Stimulated activated CD8-positive, alpha-beta memory T cell treated with anti-CD3 and anti-CD28 coated beads, Interleukin-12 subunit alpha, Interleukin-12 subunit beta, amount 100 ng/mL, for 4 hours (primary cell): ENCODE data around the gene CBLB.

Experiments used
- DNase-seq: peaks from one replicate; pipeline ENCODE4 v3.0.0-alpha.2; 2020; ENCODE audit warnings: low read depth

The CBLB gene

GRCh38 chr3:105688821-105689220 lies 180.0 kb downstream of the CBLB start:
- no peak for DNase-seq

GRCh38 chr3:105686278-105686897 lies 182.4 kb downstream of the CBLB start:
- DNase-seq: no peak

GRCh38 chr3:105679951-105680350 lies 188.9 kb downstream of the CBLB start:
- DNase-seq: no peak

- DNase-seq: no peak
Measured at GRCh38 chr3:105678017-105678416, 190.8 kb downstream of the CBLB start.

GRCh38 chr3:105676621-105677300 lies 192.1 kb downstream of the CBLB start:
- no peak for DNase-seq

- no peak for DNase-seq
Measured at GRCh38 chr3:105674437-105675065, 194.3 kb downstream of the CBLB start.

- no peak for DNase-seq
Measured at GRCh38 chr3:105672996-105673395, 195.8 kb downstream of the CBLB start.

GRCh38 chr3:105662306-105662705 lies 206.5 kb downstream of the CBLB start:
- no peak for DNase-seq

- no peak for DNase-seq
Measured at GRCh38 chr3:105661461-105661860, 207.4 kb downstream of the CBLB start.

- no peak for DNase-seq
Measured at GRCh38 chr3:105656651-105657504, 211.9 kb downstream of the CBLB start.

GRCh38 chr3:105653868-105654267 lies 214.9 kb downstream of the CBLB start:
- DNase-seq: no peak

- DNase-seq: no peak
Measured at GRCh38 chr3:105653166-105653565, 215.6 kb downstream of the CBLB start.

GRCh38 chr3:105649480-105649879 lies 219.3 kb downstream of the CBLB start:
- no peak for DNase-seq

- no peak for DNase-seq
Measured at GRCh38 chr3:105647047-105647446, 221.8 kb downstream of the CBLB start.

GRCh38 chr3:105639131-105639530 lies 229.7 kb downstream of the CBLB start:
- DNase-seq: no peak

GRCh38 chr3:105634708-105635107 lies 234.1 kb downstream of the CBLB start:
- no peak for DNase-seq

- DNase-seq: no peak
Measured at GRCh38 chr3:105629718-105630117, 239.1 kb downstream of the CBLB start.

- no peak for DNase-seq
Measured at GRCh38 chr3:105626739-105627138, 242.1 kb downstream of the CBLB start.

GRCh38 chr3:105622169-105622568 lies 246.6 kb downstream of the CBLB start:
- DNase-seq: no peak

GRCh38 chr3:105620236-105620635 lies 248.6 kb downstream of the CBLB start:
- DNase-seq: no peak

GRCh38 chr3:105619651-105620050 lies 249.2 kb downstream of the CBLB start:
- DNase-seq: no peak

- DNase-seq: no peak
Measured at GRCh38 chr3:105618556-105618955, 250.3 kb downstream of the CBLB start.
